SK-N-SH (cell line): ENCODE results near the gene TMEM179B. TPM values are rescaled to one million over a fixed set of nuclear protein-coding genes. Genes with fewer than 3 reads are reported as not detected.

Source experiments
- CTCF ChIA-PET: fragments of 300-600, 350-600 bp; formaldehyde crosslinking; extraction: SDS; loops from one replicate; lab custom pipeline; 2021; lab: Yijun Ruan, JAX
- POLR2A ChIA-PET: fragments of 350-600 bp; sonication (Branson Sonifier 250); formaldehyde crosslinking; extraction: SDS; loops from one replicate; lab custom pipeline; 2020; ENCODE audit warnings: antibody characterized with exemption, inconsistent platforms; lab: Yijun Ruan, JAX
- DNase-seq: peaks from one replicate; pipeline ENCODE4 v3.0.0; 2012
- H2AFZ ChIP-seq: fragments of 200-600 bp; sonication (generic); 2 replicates; pipeline ENCODE4 v1.8.1; 2016; ENCODE audit warnings: antibody characterized with exemption, mild to moderate bottlenecking, low read depth
- H3F3A ChIP-seq: fragments of 200-600 bp; sonication (generic); replicated peaks from 2 replicates; pipeline ENCODE3; 2016; ENCODE audit warnings: antibody characterized with exemption, mild to moderate bottlenecking; ENCODE audit not compliant: insufficient read depth
- H3K27ac ChIP-seq, 2 experiments: fragments of 200-500 bp in 1 of 2; fragments of 200-600 bp in 1 of 2; sonication (Bioruptor generic) in 1 of 2; sonication (generic), shearing (Covaris generic) in 1 of 2; 2 replicates each; pipeline versions ENCODE4 v1.5.1 to v1.6.1; 2014 to 2016; ENCODE audit warnings: low read depth in 2 of 2, inconsistent platforms in 1 of 2, low read length in 1 of 2, mild to moderate bottlenecking in 1 of 2, mixed read lengths in 1 of 2
- H3K27me3 ChIP-seq: fragments of 200-600 bp; sonication (generic), shearing (Covaris generic); 2 replicates; pipeline ENCODE4 v1.6.1; 2016; ENCODE audit warnings: mixed run types; ENCODE audit not compliant: insufficient read depth
- H3K36me3 ChIP-seq, 2 experiments: fragments of 200-500 bp in 1 of 2; fragments of 200-600 bp in 1 of 2; sonication (Bioruptor generic) in 1 of 2; sonication (generic) in 1 of 2; replicated peaks in 1 of 2; 2 replicates each; pipeline versions ENCODE3 to v1.5.1; 2014 to 2016; ENCODE audit warnings: low read length in 1 of 2, mild to moderate bottlenecking in 1 of 2; ENCODE audit not compliant: insufficient read depth in 2 of 2, control insufficient read depth in 1 of 2
- H3K4me1 ChIP-seq, 2 experiments: fragments of 200-500 bp in 1 of 2; fragments of 200-600 bp in 1 of 2; sonication (Bioruptor generic) in 1 of 2; sonication (generic), shearing (Covaris generic) in 1 of 2; 2 replicates each; pipeline versions ENCODE4 v1.5.1 to v1.6.1; 2014 to 2016; ENCODE audit warnings: low read depth in 1 of 2, low read length in 1 of 2, mixed run types in 1 of 2; ENCODE audit not compliant: insufficient read depth in 2 of 2, control insufficient read depth in 1 of 2
- H3K4me2 ChIP-seq: fragments of 200-600 bp; sonication (generic), shearing (Covaris generic); 2 replicates; pipeline ENCODE4 v1.6.1; 2017; ENCODE audit warnings: mixed run types
- H3K4me3 ChIP-seq, 2 experiments: fragments of 200-500 bp in 1 of 2; fragments of 200-600 bp in 1 of 2; sonication (Bioruptor generic) in 1 of 2; sonication (generic), shearing (Covaris generic) in 1 of 2; 2 replicates each; pipeline versions ENCODE4 v1.5.1 to v1.8.1; 2014 to 2016; ENCODE audit warnings: low read depth in 2 of 2, inconsistent platforms in 1 of 2, low read length in 1 of 2, mild to moderate bottlenecking in 1 of 2, mixed read lengths in 1 of 2, moderate library complexity in 1 of 2
- H3K79me2 ChIP-seq: fragments of 200-600 bp; sonication (generic); 2 replicates; pipeline ENCODE4 v1.8.1; 2017; ENCODE audit warnings: mild to moderate bottlenecking; ENCODE audit not compliant: insufficient read depth
- H3K9ac ChIP-seq: fragments of 200-600 bp; sonication (generic); 2 replicates; pipeline ENCODE4 v1.6.1; 2017; ENCODE audit warnings: mixed run types
- H3K9me2 ChIP-seq: fragments of 200-600 bp; sonication (generic); 2 replicates; pipeline ENCODE4 v1.6.1; 2017; ENCODE audit warnings: mixed run types
- H3K9me3 ChIP-seq: fragments of 200-600 bp; sonication (generic); 2 replicates; pipeline ENCODE4 v1.6.1; 2017; ENCODE audit warnings: mixed run types, mild to moderate bottlenecking, moderate library complexity
- H4K20me1 ChIP-seq: fragments of 200-600 bp; sonication (generic); 2 replicates; pipeline ENCODE4 v1.6.1; 2017; ENCODE audit warnings: mild to moderate bottlenecking, mixed run types; ENCODE audit not compliant: insufficient read depth
- ELF1 ChIP-seq: IDR thresholded peaks from 2 replicates; pipeline ENCODE4 v1.4.0; 2012
- EZH2phosphoT487 ChIP-seq: fragments of 200-600 bp; sonication (generic); IDR thresholded peaks from 2 replicates; pipeline ENCODE4 v1.6.1; 2017; ENCODE audit warnings: low read depth, mixed run types, mild to moderate bottlenecking, antibody characterized with exemption, moderate library complexity, borderline replicate concordance
- FOXJ3 ChIP-seq: sonication (generic); formaldehyde crosslinking; IDR thresholded peaks from 2 replicates; pipeline ENCODE4 v1.5.1; 2020; ENCODE audit warnings: mild to moderate bottlenecking, missing genetic modification reagents
- MAX ChIP-seq: IDR thresholded peaks from 2 replicates; pipeline ENCODE4 v1.4.0; 2012; ENCODE audit warnings: low read depth
- MEF2A ChIP-seq: IDR thresholded peaks from 2 replicates; pipeline ENCODE4 v1.4.0; 2012; ENCODE audit warnings: low read depth, borderline replicate concordance
- MXI1 ChIP-seq: IDR thresholded peaks from 2 replicates; pipeline ENCODE4 v1.6.1; 2012; ENCODE audit warnings: mild to moderate bottlenecking, low read depth, low read length, improper control_type of control experiment
- NFIC ChIP-seq: IDR thresholded peaks from 2 replicates; pipeline ENCODE4 v1.4.0; 2012; ENCODE audit warnings: borderline replicate concordance
- REST ChIP-seq: IDR thresholded peaks from 2 replicates; pipeline ENCODE4 v1.6.1; 2012; ENCODE audit warnings: mild to moderate bottlenecking, low read depth, low read length, moderate library complexity
- RXRA ChIP-seq: IDR thresholded peaks from 2 replicates; pipeline ENCODE4 v1.4.0; 2012; ENCODE audit warnings: low read depth, mild to moderate bottlenecking, borderline replicate concordance
- SMC3 ChIP-seq: IDR thresholded peaks from 2 replicates; pipeline ENCODE4 v1.6.1; 2012; ENCODE audit warnings: low read depth, low read length, improper control_type of control experiment
- TAF1 ChIP-seq: IDR thresholded peaks from 2 replicates; pipeline ENCODE4 v1.6.1; 2012; ENCODE audit warnings: low read depth, mild to moderate bottlenecking, low read length, moderate library complexity, borderline replicate concordance
- TCF12 ChIP-seq: IDR thresholded peaks from 2 replicates; pipeline ENCODE4 v1.4.0; 2012
- USF1 ChIP-seq: IDR thresholded peaks from 2 replicates; pipeline ENCODE4 v1.4.0; 2012; ENCODE audit warnings: low read depth, borderline replicate concordance
- USF2 ChIP-seq: fragments of 150-350 bp; IDR thresholded peaks from 2 replicates; pipeline ENCODE4 v1.6.1; 2017; ENCODE audit warnings: antibody characterized with exemption, low read length, low read depth, borderline replicate concordance
- WGBS: methylation state at CpG from one replicate; pipeline ENCODE4 v1.1.6; 2017; ENCODE audit warnings: low lambda C conversion rate; 5-methylcytosine and 5-hydroxymethylcytosine counted together
- polyA plus RNA-seq, 3 experiments: library from polyadenylated mRNA; depleted of rRNA; stranded (reverse); fragments of >200 nt; gene quantifications; 2 replicates each; pipeline ENCODE4 v1.2.3, GENCODE V29; 2012
- TF ChIP-seq, protein P1 (sequence below): IDR thresholded peaks from 2 replicates; pipeline ENCODE4 v1.4.0; 2012; ENCODE audit warnings: low read depth, borderline replicate concordance
- TF ChIP-seq, protein P2 (sequence below): fragments of 150-350 bp; IDR thresholded peaks from 2 replicates; pipeline ENCODE4 v1.6.1; 2016; ENCODE audit warnings: mild to moderate bottlenecking, low read depth, low read length

TMEM179B gene
- polyA plus RNA-seq, 1 of the 3 experiments (the other 2 are of a cell fraction): 69.6 TPM

GRCh38 chr11:62817129-62817528 is 29.9 kb downstream of the TMEM179B start:
- no peak for DNase-seq
- ChIA-PET CTCF (interaction anchor here (0.7 to 1.5 kb wide), 5 partner anchors 11 to 1201 kb away, joined by 3 to 4 read pairs (median 3); partner anchors contain the start of gene NXF1), POLR2A (interaction anchor here (1.9 kb wide), 1 partner anchor 11 kb away, joined by 6 read pairs; the partner anchor contains the start of gene NXF1)
- Histone ChIP-seq H3K4me3 (no peak overlapping the region), H3K36me3 (peaks cover 5 to 36% of the 10 kb centered on the region in 2 experiments), H3K9me2 (no peaks in the 10 kb centered on the region), H3K9ac (no peak overlapping the region), H3K9me3 (no peaks in the 10 kb centered on the region), H4K20me1 (no peaks in the 10 kb centered on the region), H3F3A (peaks cover 9% of the 10 kb centered on the region), H3K79me2 (no peaks in the 10 kb centered on the region), H3K27ac (no peak overlapping the region), H3K4me1 (no peaks in the 10 kb centered on the region), H3K4me2 (no peak overlapping the region), H3K27me3 (no peaks in the 10 kb centered on the region), H2AFZ (no peak overlapping the region)
- no peak for TF ChIP-seq EZH2phosphoT487
- no peak for TF ChIP-seq MXI1
- no peak for TF ChIP-seq FOXJ3 (CRISPR knock-in tag)
- TF ChIP-seq, protein P1, sequence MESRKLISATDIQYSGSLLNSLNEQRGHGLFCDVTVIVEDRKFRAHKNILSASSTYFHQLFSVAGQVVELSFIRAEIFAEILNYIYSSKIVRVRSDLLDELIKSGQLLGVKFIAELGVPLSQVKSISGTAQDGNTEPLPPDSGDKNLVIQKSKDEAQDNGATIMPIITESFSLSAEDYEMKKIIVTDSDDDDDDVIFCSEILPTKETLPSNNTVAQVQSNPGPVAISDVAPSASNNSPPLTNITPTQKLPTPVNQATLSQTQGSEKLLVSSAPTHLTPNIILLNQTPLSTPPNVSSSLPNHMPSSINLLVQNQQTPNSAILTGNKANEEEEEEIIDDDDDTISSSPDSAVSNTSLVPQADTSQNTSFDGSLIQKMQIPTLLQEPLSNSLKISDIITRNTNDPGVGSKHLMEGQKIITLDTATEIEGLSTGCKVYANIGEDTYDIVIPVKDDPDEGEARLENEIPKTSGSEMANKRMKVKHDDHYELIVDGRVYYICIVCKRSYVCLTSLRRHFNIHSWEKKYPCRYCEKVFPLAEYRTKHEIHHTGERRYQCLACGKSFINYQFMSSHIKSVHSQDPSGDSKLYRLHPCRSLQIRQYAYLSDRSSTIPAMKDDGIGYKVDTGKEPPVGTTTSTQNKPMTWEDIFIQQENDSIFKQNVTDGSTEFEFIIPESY: no peak
- no peak for TF ChIP-seq SMC3
- no peak for TF ChIP-seq MAX
- no peak for TF ChIP-seq RXRA
- TF ChIP-seq USF2: no peak
- TF ChIP-seq REST: no peak
- no peak for TF ChIP-seq ELF1
- TF ChIP-seq, protein P2, sequence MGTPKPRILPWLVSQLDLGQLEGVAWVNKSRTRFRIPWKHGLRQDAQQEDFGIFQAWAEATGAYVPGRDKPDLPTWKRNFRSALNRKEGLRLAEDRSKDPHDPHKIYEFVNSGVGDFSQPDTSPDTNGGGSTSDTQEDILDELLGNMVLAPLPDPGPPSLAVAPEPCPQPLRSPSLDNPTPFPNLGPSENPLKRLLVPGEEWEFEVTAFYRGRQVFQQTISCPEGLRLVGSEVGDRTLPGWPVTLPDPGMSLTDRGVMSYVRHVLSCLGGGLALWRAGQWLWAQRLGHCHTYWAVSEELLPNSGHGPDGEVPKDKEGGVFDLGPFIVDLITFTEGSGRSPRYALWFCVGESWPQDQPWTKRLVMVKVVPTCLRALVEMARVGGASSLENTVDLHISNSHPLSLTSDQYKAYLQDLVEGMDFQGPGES: no peak
- TF ChIP-seq MEF2A: no peak
- no peak for TF ChIP-seq TCF12
- no peak for TF ChIP-seq NFIC
- TF ChIP-seq USF1: no peak
- no peak for TF ChIP-seq TAF1
- 97% methylated on average over 4 of the region's 4 CpGs for WGBS
